Keratinocyte (primary cell): ENCODE data around the gene SLC19A1.

Experiments used
- EZH2 ChIP-seq: IDR thresholded peaks from one replicate; pipeline ENCODE4 v1.6.1; 2012; ENCODE audit warnings: inconsistent platforms, mild to moderate bottlenecking, low read length, moderate library complexity
- TF ChIP-seq, protein P1 (sequence below), 3 experiments: IDR thresholded peaks in 1 of 3; conservative IDR thresholded peaks in 1 of 3; optimal IDR thresholded peaks in 1 of 3; 2 replicates in 2 of 3; 3 replicates in 1 of 3; pipeline versions ENCODE3 to v1.5.1; 2011; ENCODE audit warnings: low read length in 3 of 3, mild to moderate bottlenecking in 3 of 3, moderate library complexity in 2 of 3, control low read depth in 1 of 3, inconsistent platforms in 1 of 3; ENCODE audit not compliant: insufficient read depth in 2 of 3; ENCODE audit errors: extremely low read depth in 1 of 3

- TF ChIP-seq, protein P1, sequence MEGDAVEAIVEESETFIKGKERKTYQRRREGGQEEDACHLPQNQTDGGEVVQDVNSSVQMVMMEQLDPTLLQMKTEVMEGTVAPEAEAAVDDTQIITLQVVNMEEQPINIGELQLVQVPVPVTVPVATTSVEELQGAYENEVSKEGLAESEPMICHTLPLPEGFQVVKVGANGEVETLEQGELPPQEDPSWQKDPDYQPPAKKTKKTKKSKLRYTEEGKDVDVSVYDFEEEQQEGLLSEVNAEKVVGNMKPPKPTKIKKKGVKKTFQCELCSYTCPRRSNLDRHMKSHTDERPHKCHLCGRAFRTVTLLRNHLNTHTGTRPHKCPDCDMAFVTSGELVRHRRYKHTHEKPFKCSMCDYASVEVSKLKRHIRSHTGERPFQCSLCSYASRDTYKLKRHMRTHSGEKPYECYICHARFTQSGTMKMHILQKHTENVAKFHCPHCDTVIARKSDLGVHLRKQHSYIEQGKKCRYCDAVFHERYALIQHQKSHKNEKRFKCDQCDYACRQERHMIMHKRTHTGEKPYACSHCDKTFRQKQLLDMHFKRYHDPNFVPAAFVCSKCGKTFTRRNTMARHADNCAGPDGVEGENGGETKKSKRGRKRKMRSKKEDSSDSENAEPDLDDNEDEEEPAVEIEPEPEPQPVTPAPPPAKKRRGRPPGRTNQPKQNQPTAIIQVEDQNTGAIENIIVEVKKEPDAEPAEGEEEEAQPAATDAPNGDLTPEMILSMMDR (optimal IDR thresholded peaks at IDR 0.05 in 1 of 3, IDR thresholded peaks at IDR 0.05 in 1 of 3, conservative IDR thresholded peaks at IDR 0.05 in 1 of 3; ENCODE audit: extremely low read depth in 1 of 3, insufficient read depth in 2 of 3, low read length in 3 of 3): no peak
- TF ChIP-seq EZH2: no peak
Observed at GRCh38 chr21:45509566-45510465, 32.4 kb downstream of the SLC19A1 start.
